GM12873 (cell line): ENCODE measurements around the gene ZNF33B.

Experiments
- TF ChIP-seq, protein P1 (sequence below): IDR thresholded peaks from 2 replicates; pipeline ENCODE4 v1.5.1; 2012; ENCODE audit warnings: low read depth, mild to moderate bottlenecking, moderate library complexity, low read length, control low read depth; ENCODE audit not compliant: insufficient read depth; ENCODE audit errors: missing control alignments

Gene ZNF33B

DNA sequence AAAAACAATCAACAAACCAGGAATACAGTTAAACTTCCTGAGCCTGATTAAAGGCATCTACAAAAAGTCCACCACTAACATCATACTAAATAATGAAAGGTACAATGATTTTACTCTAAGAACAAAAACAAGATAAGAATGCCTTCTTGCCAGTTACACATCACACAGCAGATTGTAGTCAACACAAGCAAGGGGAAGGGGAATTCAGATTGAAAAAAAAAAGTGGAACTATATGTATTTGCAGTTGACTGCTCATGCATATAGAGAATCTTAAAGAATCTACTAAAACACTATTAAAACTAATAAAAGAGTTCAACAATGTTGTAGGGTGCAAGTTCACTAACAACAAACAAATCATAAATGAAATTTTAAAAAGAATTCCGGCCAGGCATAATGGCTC is 28.5 kb downstream of the ZNF33B start:
- TF ChIP-seq, protein P1, sequence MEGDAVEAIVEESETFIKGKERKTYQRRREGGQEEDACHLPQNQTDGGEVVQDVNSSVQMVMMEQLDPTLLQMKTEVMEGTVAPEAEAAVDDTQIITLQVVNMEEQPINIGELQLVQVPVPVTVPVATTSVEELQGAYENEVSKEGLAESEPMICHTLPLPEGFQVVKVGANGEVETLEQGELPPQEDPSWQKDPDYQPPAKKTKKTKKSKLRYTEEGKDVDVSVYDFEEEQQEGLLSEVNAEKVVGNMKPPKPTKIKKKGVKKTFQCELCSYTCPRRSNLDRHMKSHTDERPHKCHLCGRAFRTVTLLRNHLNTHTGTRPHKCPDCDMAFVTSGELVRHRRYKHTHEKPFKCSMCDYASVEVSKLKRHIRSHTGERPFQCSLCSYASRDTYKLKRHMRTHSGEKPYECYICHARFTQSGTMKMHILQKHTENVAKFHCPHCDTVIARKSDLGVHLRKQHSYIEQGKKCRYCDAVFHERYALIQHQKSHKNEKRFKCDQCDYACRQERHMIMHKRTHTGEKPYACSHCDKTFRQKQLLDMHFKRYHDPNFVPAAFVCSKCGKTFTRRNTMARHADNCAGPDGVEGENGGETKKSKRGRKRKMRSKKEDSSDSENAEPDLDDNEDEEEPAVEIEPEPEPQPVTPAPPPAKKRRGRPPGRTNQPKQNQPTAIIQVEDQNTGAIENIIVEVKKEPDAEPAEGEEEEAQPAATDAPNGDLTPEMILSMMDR: no peak

GRCh38 chr10:42598249-42598873 is 40.0 kb downstream of the ZNF33B start:
- TF ChIP-seq, protein P1: no peak

DNA sequence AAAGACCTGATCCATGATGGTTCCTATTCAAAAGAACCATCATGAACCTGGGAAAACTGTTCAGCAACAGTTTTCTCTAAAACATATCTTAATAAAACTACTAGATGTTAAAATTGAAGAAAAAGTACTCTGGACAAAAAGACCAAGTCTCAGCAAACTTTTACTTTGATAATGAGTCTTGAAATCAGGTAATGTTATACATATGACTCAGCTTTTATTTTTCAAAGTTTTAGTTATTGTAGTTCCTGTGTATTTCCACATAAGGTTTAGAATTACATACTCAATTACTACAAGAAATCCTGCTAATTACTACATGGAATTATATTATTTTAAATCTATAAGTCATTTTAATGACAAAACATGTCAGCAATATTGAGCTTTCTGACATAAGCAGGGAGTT is 42.2 kb downstream of the ZNF33B start:
- TF ChIP-seq, protein P1: no peak

DNA sequence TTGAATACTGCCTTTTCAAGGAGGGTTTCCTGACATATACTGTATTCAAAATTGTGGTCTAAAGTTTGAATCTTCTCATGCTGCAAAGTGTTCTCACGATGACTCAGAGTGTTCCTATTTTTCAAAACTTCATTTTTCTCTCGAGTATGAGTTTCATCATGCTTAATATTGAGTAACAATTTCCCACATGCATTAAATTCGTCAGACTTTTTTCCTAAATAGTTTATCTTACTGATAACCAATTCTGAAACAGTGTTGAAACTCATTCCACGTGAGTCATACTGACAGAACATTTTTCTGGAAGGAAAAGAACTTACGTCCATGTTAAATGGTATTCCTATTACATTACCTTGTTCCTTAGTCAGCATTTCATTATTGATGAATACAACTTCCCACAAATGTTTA is 44.1 kb downstream of the ZNF33B start:
- TF ChIP-seq, protein P1: no peak

DNA sequence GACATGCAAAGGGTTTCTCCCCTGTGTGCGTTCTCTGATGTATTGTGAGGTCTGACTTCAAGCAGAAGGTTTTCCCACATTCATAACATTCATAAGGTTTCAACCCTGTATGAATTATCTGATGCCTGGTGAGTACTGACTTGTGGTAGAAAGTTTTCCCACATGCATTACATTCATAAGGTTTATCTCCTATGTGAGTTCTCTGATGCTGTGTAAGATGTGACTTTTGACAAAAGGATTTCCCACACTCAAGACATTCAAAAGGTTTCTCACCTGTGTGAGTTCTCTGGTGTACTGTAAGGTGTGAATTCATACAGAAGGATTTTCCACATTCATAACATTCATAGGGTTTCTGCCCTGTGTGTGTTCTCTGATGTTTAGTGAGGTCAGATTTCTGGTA is 45.1 kb downstream of the ZNF33B start:
- TF ChIP-seq, protein P1: no peak

- TF ChIP-seq, protein P1: no peak
These were observed 54.5 kb downstream of the ZNF33B start for GRCh38 chr10:42583828-42584227.

DNA sequence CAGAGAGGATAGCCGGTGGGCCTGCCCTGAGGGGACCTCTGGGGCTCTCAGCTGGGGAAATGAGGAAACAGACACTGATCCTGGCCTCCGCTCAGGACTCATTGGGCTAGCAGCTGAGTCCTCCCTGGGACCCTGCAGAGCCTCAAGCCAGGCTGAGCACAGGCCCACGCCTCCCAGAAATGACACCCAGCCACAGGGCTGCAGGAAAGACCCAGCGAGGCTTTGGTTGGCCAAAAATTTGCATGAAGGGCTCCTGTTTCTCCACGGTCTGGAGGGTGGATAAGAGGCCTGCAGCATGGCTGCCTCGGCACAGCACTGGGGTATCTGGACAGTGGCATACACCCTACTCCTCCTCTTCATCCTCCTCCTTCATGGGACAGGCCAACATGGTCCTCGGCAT is 60.4 kb downstream of the ZNF33B start:
- TF ChIP-seq, protein P1: no peak

GRCh38 chr10:42576338-42576737 is 62.0 kb downstream of the ZNF33B start:
- TF ChIP-seq, protein P1: no peak
